ENCODE data around the gene FBXL14.

GRCh38 chr12:1527789-1528188, 66.6 kb downstream of the FBXL14 start:
- TF ChIP-seq CTCF (IDR thresholded peaks at IDR 0.05): no peak
- TF ChIP-seq POLR2A (IDR thresholded peaks at IDR 0.05): no peak

Measured in prostate gland (tissue), 2 donors.